ENCODE measurements around the gene NTNG2.

- TF ChIP-seq CTCF (IDR thresholded peaks at IDR 0.05) = no peak
- no peak for TF ChIP-seq POLR2AphosphoS5 (IDR thresholded peaks at IDR 0.05)
- TF ChIP-seq POLR2A (IDR thresholded peaks at IDR 0.05) = no peak
Measured at GRCh38 chr9:132194508-132194907, 32.6 kb downstream of the NTNG2 start.

All from stomach (tissue), 4 donors.